H9 (cell line): Measurements from ENCODE around the gene HPCAL1. TPM values are rescaled to one million over a fixed set of nuclear protein-coding genes. Genes with fewer than 3 reads are reported as not detected.

Experiments used
- DNase-seq: peaks from one replicate; pipeline ENCODE4 v3.0.0-alpha.2; 2017
- H2AFZ ChIP-seq: one replicate; pipeline ENCODE4 v1.6.1; 2013; ENCODE audit warnings: mild to moderate bottlenecking, low read length, control low read depth, moderate library complexity
- H2AK5ac ChIP-seq: 2 replicates; pipeline ENCODE4 v1.6.1; 2013; ENCODE audit warnings: low read length, control low read depth, mixed read lengths; ENCODE audit not compliant: insufficient read length
- H2BK120ac ChIP-seq: one replicate; pipeline ENCODE4 v1.6.1; 2013; ENCODE audit warnings: low read depth, mild to moderate bottlenecking, low read length, control low read depth, inconsistent platforms; ENCODE audit not compliant: poor library complexity, severe bottlenecking
- H2BK12ac ChIP-seq: 2 replicates; pipeline ENCODE4 v1.6.1; 2013; ENCODE audit warnings: low read length, control low read depth, mixed read lengths, low read depth; ENCODE audit not compliant: insufficient read length
- H2BK15ac ChIP-seq: 2 replicates; pipeline ENCODE4 v1.6.1; 2013; ENCODE audit warnings: low read depth, low read length, control low read depth
- H2BK20ac ChIP-seq: one replicate; pipeline ENCODE4 v1.6.1; 2013; ENCODE audit warnings: low read depth, mild to moderate bottlenecking, low read length, control low read depth, inconsistent platforms; ENCODE audit not compliant: poor library complexity, severe bottlenecking
- H2BK5ac ChIP-seq: 2 replicates; pipeline ENCODE4 v1.6.1; 2013; ENCODE audit warnings: low read length, control low read depth, mixed read lengths; ENCODE audit not compliant: insufficient read length
- H3K14ac ChIP-seq: 2 replicates; pipeline ENCODE4 v1.6.1; 2013; ENCODE audit warnings: low read length, control low read depth; ENCODE audit not compliant: insufficient read depth
- H3K18ac ChIP-seq: 2 replicates; pipeline ENCODE4 v1.6.1; 2013; ENCODE audit warnings: low read depth, mild to moderate bottlenecking, mixed read lengths, low read length, control low read depth; ENCODE audit not compliant: insufficient read length
- H3K23ac ChIP-seq: 2 replicates; pipeline ENCODE4 v1.6.1; 2013; ENCODE audit warnings: low read length, control low read depth, mixed read lengths, low read depth; ENCODE audit not compliant: insufficient read length
- H3K23me2 ChIP-seq: 2 replicates; pipeline ENCODE4 v1.6.1; 2013; ENCODE audit warnings: low read depth, mild to moderate bottlenecking, mixed read lengths, low read length, control low read depth; ENCODE audit not compliant: insufficient read length, poor library complexity, severe bottlenecking
- H3K27ac ChIP-seq: 2 replicates; pipeline ENCODE4 v1.5.1; 2013; ENCODE audit warnings: low read length, control low read depth, mixed read lengths, low read depth; ENCODE audit not compliant: insufficient read length
- H3K27me3 ChIP-seq: 2 replicates; pipeline ENCODE4 v1.6.1; 2013; ENCODE audit warnings: low read length, control low read depth, inconsistent platforms; ENCODE audit not compliant: insufficient read depth
- H3K4ac ChIP-seq: 2 replicates; pipeline ENCODE4 v1.6.1; 2013; ENCODE audit warnings: low read depth, mild to moderate bottlenecking, control low read depth, inconsistent platforms, low read length, moderate library complexity
- H3K4me1 ChIP-seq: 2 replicates; pipeline ENCODE4 v1.6.1; 2013; ENCODE audit warnings: low read length, control low read depth, inconsistent platforms; ENCODE audit not compliant: insufficient read depth
- H3K4me2 ChIP-seq: 2 replicates; pipeline ENCODE4 v1.6.1; 2013; ENCODE audit warnings: low read length, control low read depth, mixed read lengths; ENCODE audit not compliant: insufficient read length, insufficient read depth
- H3K56ac ChIP-seq: 2 replicates; pipeline ENCODE4 v1.6.1; 2013; ENCODE audit warnings: low read depth, mild to moderate bottlenecking, mixed read lengths, low read length, control low read depth; ENCODE audit not compliant: insufficient read length
- H3K79me1 ChIP-seq: 2 replicates; pipeline ENCODE4 v1.6.1; 2013; ENCODE audit warnings: low read depth, mild to moderate bottlenecking, moderate library complexity, low read length, control low read depth, inconsistent platforms; ENCODE audit not compliant: insufficient read depth, poor library complexity, severe bottlenecking
- H3K79me2 ChIP-seq: 2 replicates; pipeline ENCODE4 v1.6.1; 2013; ENCODE audit warnings: low read length, control low read depth, inconsistent platforms; ENCODE audit not compliant: insufficient read depth
- H3K9ac ChIP-seq: 2 replicates; pipeline ENCODE4 v1.6.1; 2013; ENCODE audit warnings: low read length, control low read depth, mixed read lengths; ENCODE audit not compliant: insufficient read length; ENCODE audit errors: extremely low read depth
- H3K9me3 ChIP-seq: one replicate; pipeline ENCODE4 v1.6.1; 2013; ENCODE audit warnings: low read depth, low read length, inconsistent platforms; ENCODE audit not compliant: control insufficient read depth
- H3T11ph ChIP-seq: one replicate; pipeline ENCODE4 v1.6.1; 2013; ENCODE audit warnings: mild to moderate bottlenecking, low read length, control low read depth, inconsistent platforms
- H4K20me1 ChIP-seq: one replicate; pipeline ENCODE4 v1.6.1; 2013; ENCODE audit not compliant: control insufficient read depth, insufficient read length, insufficient read depth
- H4K5ac ChIP-seq: 2 replicates; pipeline ENCODE4 v1.6.1; 2013; ENCODE audit warnings: low read depth, mild to moderate bottlenecking, mixed read lengths, low read length, control low read depth; ENCODE audit not compliant: insufficient read length
- H4K8ac ChIP-seq: replicated peaks from 2 replicates; pipeline ENCODE4 v1.6.1; 2013; ENCODE audit warnings: low read length, control low read depth, mixed read lengths, low read depth; ENCODE audit not compliant: insufficient read length
- H4K91ac ChIP-seq: 2 replicates; pipeline ENCODE4 v1.6.1; 2013; ENCODE audit warnings: low read depth, mild to moderate bottlenecking, moderate library complexity, mixed read lengths, low read length, control low read depth; ENCODE audit not compliant: insufficient read length
- H3K27ac Mint-ChIP-seq, 3 experiments: 2 replicates in 2 of 3; 3 replicates in 1 of 3; pipeline ENCODE4 v1.8.0; 2020 to 2021; ENCODE audit warnings: mixed read lengths in 3 of 3, mild to moderate bottlenecking in 1 of 3, moderate library complexity in 1 of 3
- H3K27me3 Mint-ChIP-seq: 2 replicates; pipeline ENCODE4 v1.8.0; 2021; ENCODE audit warnings: low read depth, mild to moderate bottlenecking, moderate library complexity, mixed read lengths
- H3K36me3 Mint-ChIP-seq, 3 experiments: 2 replicates in 2 of 3; 3 replicates in 1 of 3; pipeline ENCODE4 v1.8.0; 2020 to 2021; ENCODE audit warnings: low read depth in 3 of 3, mixed read lengths in 3 of 3; ENCODE audit not compliant: insufficient read depth in 1 of 3
- H3K4me1 Mint-ChIP-seq, 2 experiments: 2 replicates each; pipeline ENCODE4 v1.8.0; 2020; ENCODE audit warnings: mixed read lengths in 2 of 2
- H3K4me3 Mint-ChIP-seq, 2 experiments: 2 replicates in 1 of 2; 3 replicates in 1 of 2; pipeline ENCODE4 v1.8.0; 2020 to 2021; ENCODE audit warnings: mild to moderate bottlenecking in 2 of 2, mixed read lengths in 2 of 2, moderate library complexity in 1 of 2
- H3K9me3 Mint-ChIP-seq, 2 experiments: 2 replicates in 1 of 2; 3 replicates in 1 of 2; pipeline ENCODE4 v1.8.0; 2020; ENCODE audit warnings: mild to moderate bottlenecking in 2 of 2, mixed read lengths in 2 of 2, moderate library complexity in 1 of 2
- WGBS: extraction: QIAGEN DNeasy Blood & Tissue Kit; methylation state at CpG from one replicate; pipeline ENCODE4 v1.1.7; 2013; ENCODE audit warnings: missing lambda C conversion rate, low lambda C conversion rate, mixed read lengths; ENCODE audit not compliant: insufficient read length; ENCODE audit errors: extremely low coverage; 5-methylcytosine and 5-hydroxymethylcytosine counted together
- total RNA-seq: library from RNA; stranded (reverse); gene quantifications from 2 replicates; pipeline ENCODE4 v1.2.1, GENCODE V29; 2021
- TF ChIP-seq, protein P1 (sequence below): fragments of 200-600 bp; sonication (generic); conservative IDR thresholded peaks from 3 replicates; pipeline ENCODE4 v1.8.0; 2021; ENCODE audit warnings: antibody characterized with exemption, mild to moderate bottlenecking

HPCAL1 gene
- total RNA-seq, 1 experiment from 2014 or later: 4.7 TPM

DNA sequence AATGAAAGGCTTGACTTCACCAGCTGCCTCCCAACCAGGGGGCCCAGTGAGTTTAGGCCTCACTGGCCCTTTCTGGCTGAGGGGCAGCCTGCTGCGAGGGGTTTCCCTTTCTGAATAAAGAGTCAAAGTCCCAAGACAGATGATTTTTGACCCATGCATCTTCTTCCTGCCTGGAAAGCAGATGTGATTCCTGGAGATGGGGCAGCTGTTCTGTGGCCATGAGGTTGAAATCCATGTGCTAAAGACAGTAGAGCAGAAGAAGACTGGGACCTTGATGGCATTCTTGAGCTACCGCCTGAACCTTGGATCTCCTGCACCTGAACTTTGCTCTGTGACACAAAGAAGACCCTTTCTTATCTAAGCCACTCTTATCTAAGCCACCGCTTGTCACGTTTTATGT, 19.8 kb downstream of the HPCAL1 start:
- Histone ChIP-seq H2AFZ (no peak overlapping the region), H3K4me1 (peaks cover 8% of the 10 kb centered on the region; the same call in 1 of the 2 replicates), H2BK15ac (no peak overlapping the region), H3K56ac (no peak overlapping the region), H3K27me3 (no peaks in the 10 kb centered on the region), H4K5ac (no peak overlapping the region), H3K4ac (no peak overlapping the region), H4K91ac (no peak overlapping the region), H3K9me3 (no peaks in the 10 kb centered on the region), H2AK5ac (no peak overlapping the region), H4K20me1 (no peaks in the 10 kb centered on the region), H3K23me2 (no peaks in the 10 kb centered on the region), H3K79me1 (no peaks in the 10 kb centered on the region), H3K27ac (no peak overlapping the region), H4K8ac (no peak overlapping the region), H3T11ph (no peak overlapping the region), H2BK20ac (no peak overlapping the region), H3K4me2 (no peak overlapping the region), H2BK5ac (no peak overlapping the region), H2BK12ac (no peak overlapping the region), H3K14ac (no peak overlapping the region), H3K79me2 (no peaks in the 10 kb centered on the region), H2BK120ac (no peak overlapping the region), H3K18ac (no peak overlapping the region), H3K23ac (no peak overlapping the region), H3K9ac (no peak overlapping the region)
- Mint-ChIP-seq H3K27me3 (no peaks in the 10 kb centered on the region), H3K36me3 (peaks cover 0 to 11% (median 0%) of the 10 kb centered on the region in 3 experiments; a peak in 1 of 7 replicates), H3K27ac (no peak overlapping the region), H3K9me3 (peaks cover 0 to 2% of the 10 kb centered on the region in 2 experiments; a peak in 2 of 5 replicates), H3K4me3 (no peak overlapping the region), H3K4me1 (peaks cover 38 to 46% of the 10 kb centered on the region in 2 experiments)
- no CpG with 5 or more reads among the region's 4 CpGs for WGBS
- TF ChIP-seq, protein P1, sequence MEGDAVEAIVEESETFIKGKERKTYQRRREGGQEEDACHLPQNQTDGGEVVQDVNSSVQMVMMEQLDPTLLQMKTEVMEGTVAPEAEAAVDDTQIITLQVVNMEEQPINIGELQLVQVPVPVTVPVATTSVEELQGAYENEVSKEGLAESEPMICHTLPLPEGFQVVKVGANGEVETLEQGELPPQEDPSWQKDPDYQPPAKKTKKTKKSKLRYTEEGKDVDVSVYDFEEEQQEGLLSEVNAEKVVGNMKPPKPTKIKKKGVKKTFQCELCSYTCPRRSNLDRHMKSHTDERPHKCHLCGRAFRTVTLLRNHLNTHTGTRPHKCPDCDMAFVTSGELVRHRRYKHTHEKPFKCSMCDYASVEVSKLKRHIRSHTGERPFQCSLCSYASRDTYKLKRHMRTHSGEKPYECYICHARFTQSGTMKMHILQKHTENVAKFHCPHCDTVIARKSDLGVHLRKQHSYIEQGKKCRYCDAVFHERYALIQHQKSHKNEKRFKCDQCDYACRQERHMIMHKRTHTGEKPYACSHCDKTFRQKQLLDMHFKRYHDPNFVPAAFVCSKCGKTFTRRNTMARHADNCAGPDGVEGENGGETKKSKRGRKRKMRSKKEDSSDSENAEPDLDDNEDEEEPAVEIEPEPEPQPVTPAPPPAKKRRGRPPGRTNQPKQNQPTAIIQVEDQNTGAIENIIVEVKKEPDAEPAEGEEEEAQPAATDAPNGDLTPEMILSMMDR: no peak
- no peak for DNase-seq
